GM12801 (cell line): Measurements from ENCODE around the gene EPC1.

Experiments
- CTCF ChIP-seq: IDR thresholded peaks from one replicate; pipeline ENCODE4 v1.5.1; 2011; ENCODE audit warnings: control low read depth; ENCODE audit not compliant: insufficient read length; ENCODE audit errors: extremely low read depth

Gene EPC1

GRCh38 chr10:32338262-32338661 lies 8.7 kb downstream of the EPC1 start:
- no peak for TF ChIP-seq CTCF

- TF ChIP-seq CTCF: no peak
Measured at GRCh38 chr10:32337350-32337749, 9.6 kb downstream of the EPC1 start.

- TF ChIP-seq CTCF: no peak
Measured at GRCh38 chr10:32333849-32334248, 13.1 kb downstream of the EPC1 start.

GRCh38 chr10:32332299-32332750 lies 14.6 kb downstream of the EPC1 start:
- TF ChIP-seq CTCF: no peak

GRCh38 chr10:32331606-32332005 lies 15.4 kb downstream of the EPC1 start:
- no peak for TF ChIP-seq CTCF

GRCh38 chr10:32330214-32330613 lies 16.7 kb downstream of the EPC1 start:
- no peak for TF ChIP-seq CTCF

- no peak for TF ChIP-seq CTCF
Measured at GRCh38 chr10:32329061-32329460, 17.9 kb downstream of the EPC1 start.

- no peak for TF ChIP-seq CTCF
Measured at GRCh38 chr10:32328499-32328898, 18.5 kb downstream of the EPC1 start.
